ENCODE measurements around the gene PLA2G4E. TPM values are rescaled to one million over a fixed set of nuclear protein-coding genes. Genes with fewer than 3 reads are reported as not detected.

The PLA2G4E gene
- total RNA-seq, 1 donor from 2014 or later, result not detected

GRCh38 chr15:42032376-42033213 lies 11.8 kb upstream of the PLA2G4E start:
- no peak for ATAC-seq (ENCODE audit: poor library complexity)
- intact Hi-C loops (cut with DNase I), result no loop called here

GRCh38 chr15:42031198-42031915 lies 10.5 kb upstream of the PLA2G4E start:
- intact Hi-C loops (cut with DNase I), result no loop called here
- DNase-seq, result no peak
- no peak for ATAC-seq (ENCODE audit: poor library complexity)

More at GRCh38 chr15:42032376-42033213, 11.8 kb upstream of the PLA2G4E start:
- DNase-seq, result no peak

- DNase-seq (no peak), ATAC-seq (ENCODE audit: poor library complexity) (no peak)
- intact Hi-C loops (cut with DNase I), result no loop called here
Observed at GRCh38 chr15:42027521-42027920, 6.7 kb upstream of the PLA2G4E start.

- no peak for DNase-seq
- ATAC-seq (ENCODE audit: poor library complexity), result no peak
- intact Hi-C loops (cut with DNase I), result no loop called here
Observed at GRCh38 chr15:42024303-42024702, 3.5 kb upstream of the PLA2G4E start.

GRCh38 chr15:42021593-42021992 lies 751 bp upstream of the PLA2G4E start:
- no peak for ATAC-seq (ENCODE audit: poor library complexity)
- intact Hi-C loops (cut with DNase I), result no loop called here
- DNase-seq, result no peak

GRCh38 chr15:42018306-42019224 lies 2.3 kb downstream of the PLA2G4E start:
- peak; percentile 77 for DNase-seq
- intact Hi-C loops (cut with DNase I), result no loop called here
- ATAC-seq (ENCODE audit: poor library complexity), result peak; percentile 93

- no peak for ATAC-seq (ENCODE audit: poor library complexity)
- intact Hi-C loops (cut with DNase I), result no loop called here
- no peak for DNase-seq
Observed at GRCh38 chr15:42016971-42017370, 3.9 kb downstream of the PLA2G4E start.

GRCh38 chr15:42014406-42014805 lies 6.4 kb downstream of the PLA2G4E start:
- no peak for ATAC-seq (ENCODE audit: poor library complexity)
- intact Hi-C loops (cut with DNase I), result no loop called here
- DNase-seq, result no peak

GRCh38 chr15:42012928-42013482 lies 7.8 kb downstream of the PLA2G4E start:
- ATAC-seq (ENCODE audit: poor library complexity) (no peak), DNase-seq (no peak)
- intact Hi-C loops (cut with DNase I), result no loop called here

- DNase-seq (no peak), ATAC-seq (ENCODE audit: poor library complexity) (peak; percentile 30)
- intact Hi-C loops (cut with DNase I), result no loop called here
Observed at GRCh38 chr15:42012241-42012640, 8.6 kb downstream of the PLA2G4E start.

GRCh38 chr15:42011074-42011473 lies 9.8 kb downstream of the PLA2G4E start:
- intact Hi-C loops (cut with DNase I), result no loop called here
- ATAC-seq (ENCODE audit: poor library complexity), result no peak
- DNase-seq, result no peak

GRCh38 chr15:42010434-42010833 lies 10.4 kb downstream of the PLA2G4E start:
- DNase-seq, result no peak
- intact Hi-C loops (cut with DNase I), result no loop called here
- no peak for ATAC-seq (ENCODE audit: poor library complexity)

GRCh38 chr15:42009474-42009873 lies 11.4 kb downstream of the PLA2G4E start:
- intact Hi-C loops (cut with DNase I), result no loop called here
- DNase-seq, result no peak
- no peak for ATAC-seq (ENCODE audit: poor library complexity)

GRCh38 chr15:42009022-42009421 lies 11.8 kb downstream of the PLA2G4E start:
- ATAC-seq (ENCODE audit: poor library complexity) (no peak), DNase-seq (no peak)
- intact Hi-C loops (cut with DNase I), result no loop called here

- no peak for ATAC-seq (ENCODE audit: poor library complexity)
- intact Hi-C loops (cut with DNase I), result no loop called here
- DNase-seq, result no peak
Observed at GRCh38 chr15:42007386-42007785, 13.5 kb downstream of the PLA2G4E start.

- no peak for DNase-seq
- intact Hi-C loops (cut with DNase I), result no loop called here
- peak; percentile 81 for ATAC-seq (ENCODE audit: poor library complexity)
Observed at GRCh38 chr15:42002333-42002732, 18.5 kb downstream of the PLA2G4E start.

- no peak for DNase-seq
- ATAC-seq (ENCODE audit: poor library complexity), result no peak
- intact Hi-C loops (cut with DNase I), result no loop called here
Observed at GRCh38 chr15:42001236-42001635, 19.6 kb downstream of the PLA2G4E start.

- no peak for ATAC-seq (ENCODE audit: poor library complexity)
- intact Hi-C loops (cut with DNase I), result no loop called here
Observed at GRCh38 chr15:41999290-42000285, 21.3 kb downstream of the PLA2G4E start.

More at GRCh38 chr15:41999290-42000285, 21.3 kb downstream of the PLA2G4E start:
- no peak for DNase-seq

All from Right ventricle myocardium superior (tissue), 1 donor.